ENCODE results near the gene GPX4.

DNA sequence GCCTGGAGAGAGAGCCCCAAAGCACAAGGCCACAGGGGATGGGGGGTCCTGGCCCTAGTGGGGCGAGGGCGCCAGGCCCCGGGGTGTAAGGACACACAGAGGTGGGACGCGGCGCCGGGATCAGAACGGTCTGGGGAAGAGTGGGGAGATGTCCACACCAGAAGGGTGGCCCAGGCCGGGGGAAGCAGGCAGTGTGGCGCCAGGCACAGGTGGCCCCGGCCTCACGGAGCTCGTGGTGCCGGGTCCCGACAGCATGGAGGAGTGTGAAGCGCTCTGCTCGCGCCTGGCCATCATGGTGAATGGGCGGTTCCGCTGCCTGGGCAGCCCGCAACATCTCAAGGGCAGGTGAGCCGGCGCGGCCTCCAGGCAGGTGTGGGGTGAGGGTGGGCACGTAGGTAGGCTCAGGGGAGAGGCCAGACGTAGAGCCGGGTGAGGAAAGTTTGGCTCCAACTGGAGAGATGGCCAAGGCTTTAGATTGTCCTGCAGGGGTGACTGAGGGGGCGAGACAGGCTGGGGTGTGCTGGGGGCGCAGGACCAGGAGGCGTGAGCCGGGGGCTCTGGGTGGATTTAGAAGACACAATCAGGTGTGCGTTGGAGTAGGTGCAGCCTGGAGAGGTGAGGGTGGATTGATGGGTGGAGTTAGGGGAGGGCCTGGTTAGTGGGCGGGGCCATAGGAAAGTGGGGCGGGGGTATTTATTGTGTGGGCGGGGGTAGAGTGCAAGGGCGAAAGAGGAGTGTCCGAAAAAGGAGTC lies 39.7 kb upstream of the GPX4 start:
- TF ChIP-seq, protein P1, sequence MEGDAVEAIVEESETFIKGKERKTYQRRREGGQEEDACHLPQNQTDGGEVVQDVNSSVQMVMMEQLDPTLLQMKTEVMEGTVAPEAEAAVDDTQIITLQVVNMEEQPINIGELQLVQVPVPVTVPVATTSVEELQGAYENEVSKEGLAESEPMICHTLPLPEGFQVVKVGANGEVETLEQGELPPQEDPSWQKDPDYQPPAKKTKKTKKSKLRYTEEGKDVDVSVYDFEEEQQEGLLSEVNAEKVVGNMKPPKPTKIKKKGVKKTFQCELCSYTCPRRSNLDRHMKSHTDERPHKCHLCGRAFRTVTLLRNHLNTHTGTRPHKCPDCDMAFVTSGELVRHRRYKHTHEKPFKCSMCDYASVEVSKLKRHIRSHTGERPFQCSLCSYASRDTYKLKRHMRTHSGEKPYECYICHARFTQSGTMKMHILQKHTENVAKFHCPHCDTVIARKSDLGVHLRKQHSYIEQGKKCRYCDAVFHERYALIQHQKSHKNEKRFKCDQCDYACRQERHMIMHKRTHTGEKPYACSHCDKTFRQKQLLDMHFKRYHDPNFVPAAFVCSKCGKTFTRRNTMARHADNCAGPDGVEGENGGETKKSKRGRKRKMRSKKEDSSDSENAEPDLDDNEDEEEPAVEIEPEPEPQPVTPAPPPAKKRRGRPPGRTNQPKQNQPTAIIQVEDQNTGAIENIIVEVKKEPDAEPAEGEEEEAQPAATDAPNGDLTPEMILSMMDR (IDR thresholded peaks at IDR 0.05) = no peak
- TF ChIP-seq EP300 (IDR thresholded peaks at IDR 0.05) = no peak
